Uterus (tissue), 4 donors: Measurements from ENCODE around the gene MAP3K7CL. TPM values are rescaled to one million over a fixed set of nuclear protein-coding genes. Genes with fewer than 3 reads are reported as not detected.

ENCODE experiments used
- DNase-seq, 2 donors: peaks; one replicate each; pipeline ENCODE4 v3.0.0-alpha.2; 2019 to 2020
- H3K27ac ChIP-seq, 2 donors: fragments of 200-600 bp; sonication (generic); 1 replicate in 1 of 2; 2 replicates in 1 of 2; pipeline ENCODE4 v1.5.1; 2016 to 2018
- H3K27me3 ChIP-seq, 2 donors: fragments of 200-600 bp; sonication (generic); one replicate each; pipeline ENCODE4 v1.5.1; 2018 to 2019; ENCODE audit warnings: control low read depth in 1 of 2
- H3K36me3 ChIP-seq, 2 donors: fragments of 200-600 bp; sonication (generic); one replicate each; pipeline ENCODE4 v1.5.1; 2019; ENCODE audit warnings: control low read depth in 1 of 2
- H3K4me1 ChIP-seq, 2 donors: fragments of 200-600 bp; sonication (generic); one replicate each; pipeline ENCODE4 v1.5.1; 2018 to 2019; ENCODE audit warnings: control low read depth in 1 of 2
- H3K4me3 ChIP-seq, 2 donors: fragments of 200-600 bp; sonication (generic); 1 replicate in 1 of 2; 2 replicates in 1 of 2; pipeline ENCODE4 v1.5.1; 2018 to 2019; ENCODE audit warnings: mild to moderate bottlenecking in 1 of 2
- H3K9me3 ChIP-seq, 2 donors: fragments of 200-600 bp; sonication (generic); one replicate each; pipeline ENCODE4 v1.5.1; 2019; ENCODE audit warnings: control low read depth in 1 of 2
- CTCF ChIP-seq, 4 experiments: fragments of 200-600 bp in 2 of 4; fragments of 450-650 bp in 2 of 4; sonication (generic) in 2 of 4; IDR thresholded peaks; one replicate each; pipeline ENCODE4 v1.5.1; 2016 to 2019; ENCODE audit warnings: antibody characterized with exemption in 4 of 4, mild to moderate bottlenecking in 2 of 4, moderate library complexity in 1 of 4
- POLR2A ChIP-seq, 2 donors: fragments of 450-650 bp; IDR thresholded peaks; one replicate each; pipeline ENCODE4 v1.6.1; 2016; ENCODE audit warnings: antibody characterized with exemption in 2 of 2, mild to moderate bottlenecking in 1 of 2, moderate library complexity in 1 of 2
- intact Hi-C: fragments of 100-400 bp; cut with DNase I; formaldehyde crosslinking; loops from one replicate; pipeline ENCODE4 v1.15.1; 2023; ENCODE audit warnings: low total_unique reads
- total RNA-seq, 4 donors: library from RNA; depleted of rRNA in 3 of 4; stranded (reverse); fragments of >200 nt in 3 of 4; gene quantifications; one replicate each; pipeline versions ENCODE4 v1.1.0 to v1.2.4, GENCODE V29; 2014 to 2023
- donor health status: DM: yes; HTN: yes; CAD: no.

MAP3K7CL gene
- total RNA-seq, 4 donors from 2014 or later, result 2.3 to 7.3 (median 5.5) TPM

- Histone ChIP-seq H3K27me3 (no peaks in the 10 kb centered on the region), H3K27ac (peak overlapping the region; percentile 77 to 83), H3K4me1 (peaks cover 0 to 6% of the 10 kb centered on the region in 2 donors), H3K4me3 (no peak overlapping the region), H3K36me3 (no peaks in the 10 kb centered on the region), H3K9me3 (no peaks in the 10 kb centered on the region)
- TF ChIP-seq POLR2A (IDR thresholded peaks at IDR 0.05) (no peak), CTCF (IDR thresholded peaks at IDR 0.05) (no peak)
- intact Hi-C loops, result no loop called here
- no peak for DNase-seq
These were observed 14.9 kb downstream of the MAP3K7CL start for GRCh38 chr21:29145354-29145782.

- H3K27ac ChIP-seq, result peak overlapping the region; percentile 77 to 83
- DNase-seq, result no peak
- H3K4me3 ChIP-seq, result no peak overlapping the region
- TF ChIP-seq CTCF (IDR thresholded peaks at IDR 0.05), result no peak
- TF ChIP-seq POLR2A (IDR thresholded peaks at IDR 0.05), result no peak
- H3K4me1 ChIP-seq, result peaks cover 0 to 6% of the 10 kb centered on the region in 2 donors
- H3K27me3 ChIP-seq, result no peaks in the 10 kb centered on the region
- H3K36me3 ChIP-seq, result no peaks in the 10 kb centered on the region
- intact Hi-C loops, result no loop called here
- H3K9me3 ChIP-seq, result no peaks in the 10 kb centered on the region
These were observed 15.5 kb downstream of the MAP3K7CL start for GRCh38 chr21:29145852-29146453.

GRCh38 chr21:29146726-29147125 lies 16.3 kb downstream of the MAP3K7CL start:
- TF ChIP-seq CTCF (IDR thresholded peaks at IDR 0.05) (no peak), POLR2A (IDR thresholded peaks at IDR 0.05) (no peak)
- H3K27ac ChIP-seq, result no peak overlapping the region
- H3K4me1 ChIP-seq, result peaks cover 0 to 6% of the 10 kb centered on the region in 2 donors
- no peak overlapping the region for H3K4me3 ChIP-seq
- intact Hi-C loops, result no loop called here
- H3K36me3 ChIP-seq, result no peaks in the 10 kb centered on the region
- H3K27me3 ChIP-seq, result no peaks in the 10 kb centered on the region
- no peak for DNase-seq
- no peaks in the 10 kb centered on the region for H3K9me3 ChIP-seq

DNA sequence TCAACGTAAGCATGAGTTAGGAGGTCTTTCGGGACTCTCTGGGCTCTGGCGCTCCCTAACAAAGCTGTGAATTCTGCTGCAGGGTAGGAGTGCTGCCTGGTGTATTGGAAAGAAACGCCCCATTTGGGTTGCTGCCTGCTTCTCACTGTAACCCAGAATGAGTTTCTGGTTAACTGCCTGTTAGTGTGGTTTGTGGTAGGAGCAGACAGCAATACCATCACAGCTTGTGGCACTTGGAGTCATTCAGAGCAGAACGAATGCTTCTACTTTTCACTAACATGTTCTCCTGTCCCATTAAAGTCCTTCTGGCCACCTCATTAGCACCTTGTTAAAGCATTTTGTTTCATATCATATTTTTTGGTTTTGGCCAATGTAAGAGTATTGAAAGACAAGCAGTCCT lies 18.1 kb downstream of the MAP3K7CL start:
- no peak overlapping the region for H3K27ac ChIP-seq
- H3K9me3 ChIP-seq, result no peaks in the 10 kb centered on the region
- intact Hi-C loops, result no loop called here
- TF ChIP-seq POLR2A (IDR thresholded peaks at IDR 0.05) (no peak), CTCF (IDR thresholded peaks at IDR 0.05) (no peak)
- DNase-seq, result no peak
- no peaks in the 10 kb centered on the region for H3K36me3 ChIP-seq
- no peaks in the 10 kb centered on the region for H3K27me3 ChIP-seq
- peaks cover 0 to 6% of the 10 kb centered on the region in 2 donors for H3K4me1 ChIP-seq
- H3K4me3 ChIP-seq, result no peak overlapping the region

GRCh38 chr21:29149808-29150425 lies 19.5 kb downstream of the MAP3K7CL start:
- intact Hi-C loops, result no loop called here
- TF ChIP-seq POLR2A (IDR thresholded peaks at IDR 0.05), result no peak
- no peak for TF ChIP-seq CTCF (IDR thresholded peaks at IDR 0.05)
- no peaks in the 10 kb centered on the region for H3K36me3 ChIP-seq
- no peaks in the 10 kb centered on the region for H3K27me3 ChIP-seq
- H3K4me3 ChIP-seq, result no peak overlapping the region
- no peak for DNase-seq
- no peaks in the 10 kb centered on the region for H3K9me3 ChIP-seq
- H3K27ac ChIP-seq, result no peak overlapping the region
- peaks cover 0 to 6% of the 10 kb centered on the region in 2 donors for H3K4me1 ChIP-seq
